ENCODE measurements around the gene FBXL15.

Gene FBXL15

GRCh38 chr10:102462512-102463054 lies 41.9 kb downstream of the FBXL15 start:
- Mint-ChIP-seq H3K4me1 (ENCODE audit: low read depth) (peaks cover 32% of the 10 kb centered on the region), H3K4me3 (peak overlapping the region; percentile 89), H3K27ac (no peak overlapping the region), H3K9me3 (no peaks in the 10 kb centered on the region), H3K27me3 (no peaks in the 10 kb centered on the region), H3K36me3 (ENCODE audit: low read depth) (peaks cover 10% of the 10 kb centered on the region)
- DNase-seq = no peak

- Mint-ChIP-seq H3K27ac (no peak overlapping the region), H3K4me1 (ENCODE audit: low read depth) (peaks cover 32% of the 10 kb centered on the region), H3K36me3 (ENCODE audit: low read depth) (peaks cover 16% of the 10 kb centered on the region), H3K4me3 (no peak overlapping the region), H3K27me3 (no peaks in the 10 kb centered on the region), H3K9me3 (no peaks in the 10 kb centered on the region)
- no peak for DNase-seq
Observed at GRCh38 chr10:102463983-102464382, 43.3 kb downstream of the FBXL15 start.

GRCh38 chr10:102465466-102465865 lies 44.8 kb downstream of the FBXL15 start:
- Mint-ChIP-seq H3K27me3 (no peaks in the 10 kb centered on the region), H3K9me3 (no peaks in the 10 kb centered on the region), H3K4me3 (no peak overlapping the region), H3K36me3 (ENCODE audit: low read depth) (peaks cover 30% of the 10 kb centered on the region), H3K4me1 (ENCODE audit: low read depth) (peaks cover 32% of the 10 kb centered on the region), H3K27ac (no peak overlapping the region)
- no peak for DNase-seq

GRCh38 chr10:102467318-102467717 lies 46.7 kb downstream of the FBXL15 start:
- H3K36me3 Mint-ChIP-seq (ENCODE audit: low read depth) = peaks cover 35% of the 10 kb centered on the region
- H3K4me3 Mint-ChIP-seq = no peak overlapping the region
- DNase-seq = no peak
- no peak overlapping the region for H3K27ac Mint-ChIP-seq
- H3K27me3 Mint-ChIP-seq = no peaks in the 10 kb centered on the region
- H3K4me1 Mint-ChIP-seq (ENCODE audit: low read depth) = peaks cover 13% of the 10 kb centered on the region
- H3K9me3 Mint-ChIP-seq = no peaks in the 10 kb centered on the region

GRCh38 chr10:102467971-102468438 lies 47.4 kb downstream of the FBXL15 start:
- no peak for DNase-seq
- H3K27ac Mint-ChIP-seq = no peak overlapping the region
- no peaks in the 10 kb centered on the region for H3K27me3 Mint-ChIP-seq
- H3K36me3 Mint-ChIP-seq (ENCODE audit: low read depth) = peaks cover 39% of the 10 kb centered on the region
- H3K9me3 Mint-ChIP-seq = no peaks in the 10 kb centered on the region
- H3K4me1 Mint-ChIP-seq (ENCODE audit: low read depth) = peaks cover 13% of the 10 kb centered on the region
- no peak overlapping the region for H3K4me3 Mint-ChIP-seq

GRCh38 chr10:102468683-102469082 lies 48.0 kb downstream of the FBXL15 start:
- peaks cover 44% of the 10 kb centered on the region for H3K36me3 Mint-ChIP-seq (ENCODE audit: low read depth)
- peaks cover 17% of the 10 kb centered on the region for H3K4me1 Mint-ChIP-seq (ENCODE audit: low read depth)
- no peak overlapping the region for H3K4me3 Mint-ChIP-seq
- H3K9me3 Mint-ChIP-seq = no peaks in the 10 kb centered on the region
- peak overlapping the region; percentile 22 for H3K27ac Mint-ChIP-seq
- H3K27me3 Mint-ChIP-seq = no peaks in the 10 kb centered on the region
- DNase-seq = no peak

DNA sequence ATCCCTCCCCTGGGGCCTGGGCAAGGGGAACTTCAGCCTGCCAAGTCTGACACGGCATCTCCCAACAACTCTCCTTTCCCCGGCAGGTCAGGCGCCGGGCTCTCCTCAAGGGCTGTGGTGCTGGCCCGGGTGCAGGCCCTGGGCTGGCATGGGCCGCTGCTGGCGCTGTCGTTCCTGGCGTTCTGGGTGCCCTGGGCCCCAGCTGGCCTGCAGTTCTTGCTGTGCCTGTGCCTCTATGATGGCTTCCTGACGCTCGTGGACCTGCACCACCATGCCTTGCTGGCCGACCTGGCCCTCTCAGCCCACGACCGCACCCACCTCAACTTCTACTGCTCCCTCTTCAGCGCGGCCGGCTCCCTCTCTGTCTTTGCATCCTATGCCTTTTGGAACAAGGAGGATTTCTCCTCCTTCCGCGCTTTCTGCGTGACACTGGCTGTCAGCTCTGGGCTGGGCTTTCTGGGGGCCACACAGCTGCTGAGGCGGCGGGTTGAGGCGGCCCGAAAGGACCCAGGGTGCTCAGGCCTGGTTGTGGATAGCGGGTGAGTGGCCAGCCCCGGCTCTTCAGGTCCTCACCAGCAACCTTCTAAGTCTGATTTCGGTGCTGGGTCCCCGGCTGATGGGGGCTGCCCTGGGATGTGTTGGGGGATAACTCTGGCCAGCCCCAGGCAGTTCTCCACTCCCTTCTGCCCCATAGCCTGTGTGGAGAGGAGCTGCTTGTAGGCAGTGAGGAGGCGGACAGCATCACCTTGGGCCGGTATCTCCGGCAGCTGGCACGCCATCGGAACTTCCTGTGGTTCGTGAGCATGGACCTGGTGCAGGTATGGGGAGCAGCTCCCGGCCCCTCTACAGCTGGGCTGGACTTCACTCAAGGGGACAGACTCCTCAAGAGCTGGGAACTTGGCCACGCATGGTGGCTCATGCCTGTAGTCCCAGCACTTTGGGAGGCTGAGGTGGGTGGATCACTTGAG lies 50.2 kb downstream of the FBXL15 start:
- Mint-ChIP-seq H3K4me1 (ENCODE audit: low read depth) (peaks cover 21% of the 10 kb centered on the region), H3K27ac (no peak overlapping the region), H3K4me3 (no peak overlapping the region), H3K36me3 (ENCODE audit: low read depth) (peaks cover 60% of the 10 kb centered on the region), H3K27me3 (no peaks in the 10 kb centered on the region), H3K9me3 (no peaks in the 10 kb centered on the region)
- DNase-seq = no peak

All from activated T-cell treated with anti-CD3 and anti-CD28 coated beads, Interleukin-2, amount 50 U/mL, for 24 hours (primary cell).